H1 (cell line): ENCODE data around the gene EPB41L2.

Source experiments
- E2F6 ChIP-seq: IDR thresholded peaks from 2 replicates; pipeline ENCODE4 v1.6.1; 2012; ENCODE audit warnings: inconsistent platforms
- FOSL1 ChIP-seq: IDR thresholded peaks from 2 replicates; pipeline ENCODE4 v1.6.1; 2011; ENCODE audit warnings: mild to moderate bottlenecking, low read depth, low read length, moderate library complexity; ENCODE audit not compliant: insufficient read depth
- MAFK ChIP-seq: IDR thresholded peaks from 2 replicates; pipeline ENCODE4 v1.6.1; 2012; ENCODE audit warnings: low read depth, mild to moderate bottlenecking, improper control_type of control experiment, low read length
- MAX ChIP-seq: IDR thresholded peaks from 2 replicates; pipeline ENCODE4 v1.6.1; 2012; ENCODE audit warnings: inconsistent platforms
- POLR2A ChIP-seq, 2 experiments: IDR thresholded peaks; 1 replicate in 1 of 2; 2 replicates in 1 of 2; pipeline ENCODE4 v1.6.1; 2011; ENCODE audit warnings: low read depth in 2 of 2, low read length in 2 of 2, mild to moderate bottlenecking in 2 of 2; ENCODE audit errors: control extremely low read depth in 1 of 2
- POLR2AphosphoS5 ChIP-seq: IDR thresholded peaks from 2 replicates; pipeline ENCODE4 v1.6.1; 2011; ENCODE audit warnings: low read depth, low read length
- RAD21 ChIP-seq, 2 experiments: IDR thresholded peaks in 1 of 2; conservative IDR thresholded peaks in 1 of 2; 2 replicates each; pipeline ENCODE4 v1.6.1; 2011; ENCODE audit warnings: low read depth in 2 of 2, low read length in 2 of 2, improper control_type of control experiment in 1 of 2, inconsistent platforms in 1 of 2, mild to moderate bottlenecking in 1 of 2, moderate library complexity in 1 of 2
- SIN3A ChIP-seq, 2 experiments: IDR thresholded peaks in 1 of 2; conservative IDR thresholded peaks in 1 of 2; 2 replicates each; pipeline ENCODE4 v1.6.1; 2011 to 2012; ENCODE audit warnings: low read length in 2 of 2, improper control_type of control experiment in 1 of 2, low read depth in 1 of 2, mild to moderate bottlenecking in 1 of 2
- SUZ12 ChIP-seq: fragments of 200-600 bp; sonication (generic); IDR thresholded peaks from 2 replicates; pipeline ENCODE4 v1.6.1; 2012; ENCODE audit warnings: mild to moderate bottlenecking, inconsistent platforms, low read length, moderate library complexity, mixed read lengths
- YY1 ChIP-seq: IDR thresholded peaks from 2 replicates; pipeline ENCODE4 v1.6.1; 2011; ENCODE audit warnings: low read depth, mild to moderate bottlenecking, low read length
- ZNF274 ChIP-seq: IDR thresholded peaks from 2 replicates; pipeline ENCODE4 v1.7.0; 2012; ENCODE audit warnings: low read length, borderline replicate concordance; ENCODE audit errors: extremely low read depth
- TF ChIP-seq, protein P1 (sequence below), 3 experiments: IDR thresholded peaks; 1 replicate in 2 of 3; 2 replicates in 1 of 3; pipeline versions ENCODE4 v1.5.1 to v1.6.1; 2011; ENCODE audit warnings: low read length in 3 of 3, mild to moderate bottlenecking in 3 of 3, inconsistent platforms in 2 of 3, low read depth in 1 of 3, moderate library complexity in 1 of 3; ENCODE audit not compliant: insufficient read depth in 1 of 3; ENCODE audit errors: control extremely low read depth in 1 of 3

DNA sequence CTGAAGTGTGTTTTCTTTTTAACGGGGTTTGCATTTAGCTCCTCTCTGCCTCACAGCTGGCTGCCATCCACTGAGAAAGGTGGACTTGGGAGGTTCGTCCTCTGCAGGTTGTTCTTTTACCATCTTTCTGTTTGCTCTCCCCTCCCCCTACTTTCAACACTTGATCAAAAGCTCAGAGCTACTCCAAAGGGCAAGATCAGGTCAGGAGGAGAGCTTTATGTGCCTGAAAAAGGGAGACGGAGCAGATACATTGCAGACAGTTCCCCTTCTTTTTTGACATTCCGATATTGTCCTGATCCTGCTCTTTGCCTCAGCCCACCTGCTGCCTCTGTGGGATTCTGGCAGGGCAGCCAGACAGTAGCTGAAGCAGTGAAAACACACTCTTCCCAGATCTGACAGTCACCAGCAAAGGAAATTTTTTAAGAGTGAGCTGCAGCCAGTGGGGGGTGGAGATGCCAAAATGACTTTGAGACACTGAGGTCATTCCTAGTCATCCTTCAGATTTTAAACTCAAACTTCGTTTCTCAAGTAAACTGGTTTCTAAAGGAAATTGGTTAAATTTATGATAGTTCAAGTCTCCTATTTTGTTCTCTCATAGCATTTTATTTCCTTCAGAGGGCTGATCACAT, 209.4 kb downstream of the EPB41L2 start:
- TF ChIP-seq POLR2AphosphoS5 (no peak), FOSL1 (no peak), SUZ12 (no peak), MAFK (no peak), MAX (no peak), YY1 (no peak), SIN3A (conservative IDR thresholded peaks at IDR 0.05 in 1 of 2, IDR thresholded peaks at IDR 0.05 in 1 of 2; ENCODE audit: low read depth in 1 of 2, low read length in 2 of 2) (no peak), ZNF274 (no peak), E2F6 (no peak), POLR2A (IDR thresholded peaks at IDR 0.05; ENCODE audit: control extremely low read depth in 1 of 2, low read depth in 2 of 2, low read length in 2 of 2) (no peak), RAD21 (IDR thresholded peaks at IDR 0.05 in 1 of 2, conservative IDR thresholded peaks at IDR 0.05 in 1 of 2; ENCODE audit: low read depth in 2 of 2, low read length in 2 of 2) (no peak)
- TF ChIP-seq, protein P1, sequence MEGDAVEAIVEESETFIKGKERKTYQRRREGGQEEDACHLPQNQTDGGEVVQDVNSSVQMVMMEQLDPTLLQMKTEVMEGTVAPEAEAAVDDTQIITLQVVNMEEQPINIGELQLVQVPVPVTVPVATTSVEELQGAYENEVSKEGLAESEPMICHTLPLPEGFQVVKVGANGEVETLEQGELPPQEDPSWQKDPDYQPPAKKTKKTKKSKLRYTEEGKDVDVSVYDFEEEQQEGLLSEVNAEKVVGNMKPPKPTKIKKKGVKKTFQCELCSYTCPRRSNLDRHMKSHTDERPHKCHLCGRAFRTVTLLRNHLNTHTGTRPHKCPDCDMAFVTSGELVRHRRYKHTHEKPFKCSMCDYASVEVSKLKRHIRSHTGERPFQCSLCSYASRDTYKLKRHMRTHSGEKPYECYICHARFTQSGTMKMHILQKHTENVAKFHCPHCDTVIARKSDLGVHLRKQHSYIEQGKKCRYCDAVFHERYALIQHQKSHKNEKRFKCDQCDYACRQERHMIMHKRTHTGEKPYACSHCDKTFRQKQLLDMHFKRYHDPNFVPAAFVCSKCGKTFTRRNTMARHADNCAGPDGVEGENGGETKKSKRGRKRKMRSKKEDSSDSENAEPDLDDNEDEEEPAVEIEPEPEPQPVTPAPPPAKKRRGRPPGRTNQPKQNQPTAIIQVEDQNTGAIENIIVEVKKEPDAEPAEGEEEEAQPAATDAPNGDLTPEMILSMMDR (IDR thresholded peaks at IDR 0.05; ENCODE audit: control extremely low read depth in 1 of 3, insufficient read depth in 1 of 3, low read depth in 1 of 3, low read length in 3 of 3), result no peak
